H9 (cell line): ENCODE results near the gene MYH2. TPM values are rescaled to one million over a fixed set of nuclear protein-coding genes. Genes with fewer than 3 reads are reported as not detected.

Experiments
- DNase-seq: peaks from one replicate; pipeline ENCODE4 v3.0.0-alpha.2; 2017
- H2AFZ ChIP-seq: one replicate; pipeline ENCODE4 v1.6.1; 2013; ENCODE audit warnings: mild to moderate bottlenecking, low read length, control low read depth, moderate library complexity
- H2AK5ac ChIP-seq: 2 replicates; pipeline ENCODE4 v1.6.1; 2013; ENCODE audit warnings: low read length, control low read depth, mixed read lengths; ENCODE audit not compliant: insufficient read length
- H2BK120ac ChIP-seq: one replicate; pipeline ENCODE4 v1.6.1; 2013; ENCODE audit warnings: low read depth, mild to moderate bottlenecking, low read length, control low read depth, inconsistent platforms; ENCODE audit not compliant: poor library complexity, severe bottlenecking
- H2BK12ac ChIP-seq: 2 replicates; pipeline ENCODE4 v1.6.1; 2013; ENCODE audit warnings: low read length, control low read depth, mixed read lengths, low read depth; ENCODE audit not compliant: insufficient read length
- H2BK15ac ChIP-seq: 2 replicates; pipeline ENCODE4 v1.6.1; 2013; ENCODE audit warnings: low read depth, low read length, control low read depth
- H2BK20ac ChIP-seq: one replicate; pipeline ENCODE4 v1.6.1; 2013; ENCODE audit warnings: low read depth, mild to moderate bottlenecking, low read length, control low read depth, inconsistent platforms; ENCODE audit not compliant: poor library complexity, severe bottlenecking
- H2BK5ac ChIP-seq: 2 replicates; pipeline ENCODE4 v1.6.1; 2013; ENCODE audit warnings: low read length, control low read depth, mixed read lengths; ENCODE audit not compliant: insufficient read length
- H3K14ac ChIP-seq: 2 replicates; pipeline ENCODE4 v1.6.1; 2013; ENCODE audit warnings: low read length, control low read depth; ENCODE audit not compliant: insufficient read depth
- H3K18ac ChIP-seq: 2 replicates; pipeline ENCODE4 v1.6.1; 2013; ENCODE audit warnings: low read depth, mild to moderate bottlenecking, mixed read lengths, low read length, control low read depth; ENCODE audit not compliant: insufficient read length
- H3K23ac ChIP-seq: 2 replicates; pipeline ENCODE4 v1.6.1; 2013; ENCODE audit warnings: low read length, control low read depth, mixed read lengths, low read depth; ENCODE audit not compliant: insufficient read length
- H3K23me2 ChIP-seq: 2 replicates; pipeline ENCODE4 v1.6.1; 2013; ENCODE audit warnings: low read depth, mild to moderate bottlenecking, mixed read lengths, low read length, control low read depth; ENCODE audit not compliant: insufficient read length, poor library complexity, severe bottlenecking
- H3K27ac ChIP-seq: 2 replicates; pipeline ENCODE4 v1.5.1; 2013; ENCODE audit warnings: low read length, control low read depth, mixed read lengths, low read depth; ENCODE audit not compliant: insufficient read length
- H3K27me3 ChIP-seq: 2 replicates; pipeline ENCODE4 v1.6.1; 2013; ENCODE audit warnings: low read length, control low read depth, inconsistent platforms; ENCODE audit not compliant: insufficient read depth
- H3K4ac ChIP-seq: 2 replicates; pipeline ENCODE4 v1.6.1; 2013; ENCODE audit warnings: low read depth, mild to moderate bottlenecking, control low read depth, inconsistent platforms, low read length, moderate library complexity
- H3K4me1 ChIP-seq: 2 replicates; pipeline ENCODE4 v1.6.1; 2013; ENCODE audit warnings: low read length, control low read depth, inconsistent platforms; ENCODE audit not compliant: insufficient read depth
- H3K4me2 ChIP-seq: 2 replicates; pipeline ENCODE4 v1.6.1; 2013; ENCODE audit warnings: low read length, control low read depth, mixed read lengths; ENCODE audit not compliant: insufficient read length, insufficient read depth
- H3K56ac ChIP-seq: 2 replicates; pipeline ENCODE4 v1.6.1; 2013; ENCODE audit warnings: low read depth, mild to moderate bottlenecking, mixed read lengths, low read length, control low read depth; ENCODE audit not compliant: insufficient read length
- H3K79me1 ChIP-seq: 2 replicates; pipeline ENCODE4 v1.6.1; 2013; ENCODE audit warnings: low read depth, mild to moderate bottlenecking, moderate library complexity, low read length, control low read depth, inconsistent platforms; ENCODE audit not compliant: insufficient read depth, poor library complexity, severe bottlenecking
- H3K79me2 ChIP-seq: 2 replicates; pipeline ENCODE4 v1.6.1; 2013; ENCODE audit warnings: low read length, control low read depth, inconsistent platforms; ENCODE audit not compliant: insufficient read depth
- H3K9ac ChIP-seq: 2 replicates; pipeline ENCODE4 v1.6.1; 2013; ENCODE audit warnings: low read length, control low read depth, mixed read lengths; ENCODE audit not compliant: insufficient read length; ENCODE audit errors: extremely low read depth
- H3K9me3 ChIP-seq: one replicate; pipeline ENCODE4 v1.6.1; 2013; ENCODE audit warnings: low read depth, low read length, inconsistent platforms; ENCODE audit not compliant: control insufficient read depth
- H3T11ph ChIP-seq: one replicate; pipeline ENCODE4 v1.6.1; 2013; ENCODE audit warnings: mild to moderate bottlenecking, low read length, control low read depth, inconsistent platforms
- H4K20me1 ChIP-seq: one replicate; pipeline ENCODE4 v1.6.1; 2013; ENCODE audit not compliant: control insufficient read depth, insufficient read length, insufficient read depth
- H4K5ac ChIP-seq: 2 replicates; pipeline ENCODE4 v1.6.1; 2013; ENCODE audit warnings: low read depth, mild to moderate bottlenecking, mixed read lengths, low read length, control low read depth; ENCODE audit not compliant: insufficient read length
- H4K8ac ChIP-seq: replicated peaks from 2 replicates; pipeline ENCODE4 v1.6.1; 2013; ENCODE audit warnings: low read length, control low read depth, mixed read lengths, low read depth; ENCODE audit not compliant: insufficient read length
- H4K91ac ChIP-seq: 2 replicates; pipeline ENCODE4 v1.6.1; 2013; ENCODE audit warnings: low read depth, mild to moderate bottlenecking, moderate library complexity, mixed read lengths, low read length, control low read depth; ENCODE audit not compliant: insufficient read length
- H3K27ac Mint-ChIP-seq, 3 experiments: 2 replicates in 2 of 3; 3 replicates in 1 of 3; pipeline ENCODE4 v1.8.0; 2020 to 2021; ENCODE audit warnings: mixed read lengths in 3 of 3, mild to moderate bottlenecking in 1 of 3, moderate library complexity in 1 of 3
- H3K27me3 Mint-ChIP-seq: 2 replicates; pipeline ENCODE4 v1.8.0; 2021; ENCODE audit warnings: low read depth, mild to moderate bottlenecking, moderate library complexity, mixed read lengths
- H3K36me3 Mint-ChIP-seq, 3 experiments: 2 replicates in 2 of 3; 3 replicates in 1 of 3; pipeline ENCODE4 v1.8.0; 2020 to 2021; ENCODE audit warnings: low read depth in 3 of 3, mixed read lengths in 3 of 3; ENCODE audit not compliant: insufficient read depth in 1 of 3
- H3K4me1 Mint-ChIP-seq, 2 experiments: 2 replicates each; pipeline ENCODE4 v1.8.0; 2020; ENCODE audit warnings: mixed read lengths in 2 of 2
- H3K4me3 Mint-ChIP-seq, 2 experiments: 2 replicates in 1 of 2; 3 replicates in 1 of 2; pipeline ENCODE4 v1.8.0; 2020 to 2021; ENCODE audit warnings: mild to moderate bottlenecking in 2 of 2, mixed read lengths in 2 of 2, moderate library complexity in 1 of 2
- H3K9me3 Mint-ChIP-seq, 2 experiments: 2 replicates in 1 of 2; 3 replicates in 1 of 2; pipeline ENCODE4 v1.8.0; 2020; ENCODE audit warnings: mild to moderate bottlenecking in 2 of 2, mixed read lengths in 2 of 2, moderate library complexity in 1 of 2
- CTCF ChIP-seq: fragments of 200-600 bp; sonication (generic); conservative IDR thresholded peaks from 3 replicates; pipeline ENCODE4 v1.8.0; 2021; ENCODE audit warnings: antibody characterized with exemption, mild to moderate bottlenecking
- WGBS: extraction: QIAGEN DNeasy Blood & Tissue Kit; methylation state at CpG from one replicate; pipeline ENCODE4 v1.1.7; 2013; ENCODE audit warnings: missing lambda C conversion rate, low lambda C conversion rate, mixed read lengths; ENCODE audit not compliant: insufficient read length; ENCODE audit errors: extremely low coverage; 5-methylcytosine and 5-hydroxymethylcytosine counted together
- total RNA-seq: library from RNA; stranded (reverse); gene quantifications from 2 replicates; pipeline ENCODE4 v1.2.1, GENCODE V29; 2021

The MYH2 gene
- total RNA-seq, 1 experiment from 2014 or later, result 0.68 TPM

- no peak overlapping the region for H3K4me3 Mint-ChIP-seq
- no peak overlapping the region for H2BK20ac ChIP-seq
These were observed 2.1 kb downstream of the MYH2 start for GRCh38 chr17:10547351-10547750.

More at GRCh38 chr17:10547351-10547750, 2.1 kb downstream of the MYH2 start:
- H2BK12ac ChIP-seq, result no peak overlapping the region
- H3K36me3 Mint-ChIP-seq, result no peaks in the 10 kb centered on the region; a peak in 1 of 7 replicates
- TF ChIP-seq CTCF, result no peak
- H3K9ac ChIP-seq, result no peak overlapping the region
- H4K20me1 ChIP-seq, result no peaks in the 10 kb centered on the region
- DNase-seq, result no peak
- H3K27ac Mint-ChIP-seq, result peak overlapping the region in 2 of 3 experiments; percentile 54 to 68; a peak in 3 of 7 replicates
- H4K91ac ChIP-seq, result no peak overlapping the region
- H3K79me1 ChIP-seq, result no peaks in the 10 kb centered on the region
- peaks cover 2 to 3% of the 10 kb centered on the region in 2 experiments; a peak in 3 of 5 replicates for H3K9me3 Mint-ChIP-seq
- peaks cover 37 to 42% of the 10 kb centered on the region in 2 experiments for H3K4me1 Mint-ChIP-seq
- no peaks in the 10 kb centered on the region for H3K79me2 ChIP-seq
- H3K9me3 ChIP-seq, result no peaks in the 10 kb centered on the region
- H3K4me2 ChIP-seq, result no peak overlapping the region
- no peak overlapping the region for H3T11ph ChIP-seq
- H3K27me3 ChIP-seq, result no peaks in the 10 kb centered on the region
- H3K56ac ChIP-seq, result no peak overlapping the region
- H3K23ac ChIP-seq, result no peak overlapping the region
- no peaks in the 10 kb centered on the region; the same call in 1 of the 2 replicates for H3K4me1 ChIP-seq
- H2AK5ac ChIP-seq, result no peak overlapping the region
- H3K14ac ChIP-seq, result no peak overlapping the region
- no CpG with 5 or more reads among the region's 6 CpGs for WGBS
- H3K18ac ChIP-seq, result no peak overlapping the region
- no peak overlapping the region for H2BK120ac ChIP-seq
- H3K27ac ChIP-seq, result no peak overlapping the region
- no peak overlapping the region for H2BK15ac ChIP-seq
- no peak overlapping the region for H4K5ac ChIP-seq
- no peak overlapping the region for H3K4ac ChIP-seq
- H3K23me2 ChIP-seq, result no peaks in the 10 kb centered on the region
- H3K27me3 Mint-ChIP-seq, result no peaks in the 10 kb centered on the region
- no peak overlapping the region for H2AFZ ChIP-seq
- H2BK5ac ChIP-seq, result no peak overlapping the region
- no peak overlapping the region for H4K8ac ChIP-seq
